Caco-2 (cell line): Measurements from ENCODE around the gene UBE2O. TPM values are rescaled to one million over a fixed set of nuclear protein-coding genes. Genes with fewer than 3 reads are reported as not detected.

ENCODE experiments used
- BruUV-seq: library from RNA; stranded (reverse); fragments of 400-500 nt; replicated peaks from 2 replicates; lab custom pipeline; 2021; lab: Mats Ljungman, UMichigan
- CTCF ChIA-PET: fragments of 300-600 bp; sonication (Branson Sonifier 250); formaldehyde crosslinking; loops from one replicate; lab custom pipeline; 2022; ENCODE audit warnings: antibody characterized with exemption; lab: Charles Lee
- POLR2A ChIA-PET: fragments of 300-600 bp; sonication (Branson Sonifier 250); formaldehyde crosslinking; loops from one replicate; lab custom pipeline; 2022; ENCODE audit warnings: antibody characterized with exemption; lab: Charles Lee
- DNase-seq, 2 experiments: peaks; one replicate each; pipeline versions ENCODE4 v3.0.0 to v3.0.0-alpha.2; 2020 to 2022
- H3K27me3 ChIP-seq: replicated peaks from 2 replicates; pipeline ENCODE4 v1.6.0; 2011; ENCODE audit warnings: low read length; ENCODE audit not compliant: control insufficient read depth, insufficient read depth
- H3K36me3 ChIP-seq: 2 replicates; pipeline ENCODE4 v1.5.1; 2011; ENCODE audit warnings: low read length; ENCODE audit not compliant: control insufficient read depth, insufficient read depth
- H3K4me1 ChIP-seq: fragments of 250-450 bp; sonication (Bioruptor Pico); 2 replicates; pipeline ENCODE4 v1.5.1; 2020; ENCODE audit warnings: mild to moderate bottlenecking
- H3K4me3 ChIP-seq: 2 replicates; pipeline ENCODE4 v1.5.1; 2011; ENCODE audit warnings: low read depth, mild to moderate bottlenecking, control low read depth, low read length
- H3K9me3 ChIP-seq: fragments of 250-450 bp; sonication (Bioruptor Pico); 2 replicates; pipeline ENCODE4 v1.5.1; 2020; ENCODE audit warnings: mild to moderate bottlenecking, moderate library complexity
- H3K27ac Mint-ChIP-seq: one replicate; pipeline ENCODE4 v1.8.0; 2022; ENCODE audit warnings: mixed read lengths; ENCODE audit not compliant: unreplicated experiment
- H3K27me3 Mint-ChIP-seq: one replicate; pipeline ENCODE4 v1.8.0; 2022; ENCODE audit warnings: mixed read lengths; ENCODE audit not compliant: insufficient read depth, unreplicated experiment
- H3K36me3 Mint-ChIP-seq: one replicate; pipeline ENCODE4 v1.8.0; 2022; ENCODE audit warnings: mild to moderate bottlenecking, mixed read lengths; ENCODE audit not compliant: insufficient read depth, unreplicated experiment
- H3K4me1 Mint-ChIP-seq: one replicate; pipeline ENCODE4 v1.8.0; 2022; ENCODE audit warnings: low read depth, mixed read lengths; ENCODE audit not compliant: unreplicated experiment
- H3K4me3 Mint-ChIP-seq: one replicate; pipeline ENCODE4 v1.8.0; 2022; ENCODE audit warnings: mild to moderate bottlenecking, moderate library complexity, mixed read lengths; ENCODE audit not compliant: unreplicated experiment
- H3K9me3 Mint-ChIP-seq: one replicate; pipeline ENCODE4 v1.8.0; 2022; ENCODE audit warnings: mixed read lengths; ENCODE audit not compliant: unreplicated experiment
- CTCF ChIP-seq, 2 experiments: fragments of 200-600 bp in 1 of 2; IDR thresholded peaks; 1 replicate in 1 of 2; 2 replicates in 1 of 2; pipeline versions ENCODE4 v1.5.1 to v1.8.0; 2011 to 2022; ENCODE audit warnings: antibody characterized with exemption in 1 of 2, control low read depth in 1 of 2, inconsistent platforms in 1 of 2, low read depth in 1 of 2, low read length in 1 of 2, mild to moderate bottlenecking in 1 of 2, moderate library complexity in 1 of 2; ENCODE audit not compliant: insufficient read depth in 1 of 2, severe bottlenecking in 1 of 2, unreplicated experiment in 1 of 2
- intact Hi-C: fragments of 100-400 bp; cut with micrococcal nuclease; formaldehyde crosslinking; loops from one replicate; pipeline ENCODE4 v1.10.0; 2022; ENCODE audit not compliant: unreplicated experiment
- total RNA-seq: library from RNA; stranded (reverse); gene quantifications from 2 replicates; pipeline ENCODE4 v1.2.3, GENCODE V29; 2022

The UBE2O gene
- total RNA-seq, 1 experiment from 2014 or later = 37.6 TPM

DNA sequence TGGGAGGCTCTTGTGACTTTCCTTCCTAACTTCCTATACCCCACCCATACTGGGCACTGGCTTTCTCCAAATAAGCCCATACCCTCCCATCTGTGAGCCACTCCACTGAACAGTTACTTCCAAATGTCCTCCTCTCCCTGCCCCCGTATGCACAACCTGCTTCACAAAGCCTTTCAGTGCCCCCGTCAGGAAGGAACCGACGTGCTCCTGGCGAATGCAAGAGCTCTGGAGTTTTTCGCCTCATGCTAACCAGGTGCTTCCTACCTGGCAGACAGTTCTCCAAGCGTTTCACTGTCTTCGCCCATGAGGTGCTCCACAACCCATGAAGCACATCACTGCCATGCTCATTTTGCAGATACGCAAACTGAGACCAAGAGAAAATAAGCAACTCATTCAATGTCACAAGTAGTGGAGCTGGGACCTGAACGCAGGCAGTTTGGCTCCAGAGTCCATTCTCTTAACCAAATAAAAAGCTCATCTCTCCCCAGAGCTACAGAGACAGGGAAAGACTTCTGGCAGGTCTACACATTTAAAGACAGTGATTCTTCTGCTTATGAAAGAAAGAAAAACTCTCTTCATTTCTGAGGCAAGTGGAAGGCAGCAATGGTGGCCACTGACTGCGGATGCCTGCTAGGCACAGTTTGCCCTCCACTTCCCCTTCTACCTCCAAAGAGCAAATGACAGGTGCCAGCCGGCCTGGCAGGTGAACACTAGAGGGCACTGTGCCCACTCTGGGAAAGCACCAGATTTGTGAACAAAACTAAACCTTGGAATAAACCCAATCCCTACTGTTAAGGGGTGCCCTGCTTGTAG is 44.7 kb downstream of the UBE2O start:
- H3K4me1 ChIP-seq = no peaks in the 10 kb centered on the region
- DNase-seq = peak in 1 of 2 experiments; percentile 76
- no peaks in the 10 kb centered on the region for H3K27me3 Mint-ChIP-seq
- ChIA-PET POLR2A (interaction anchor here (0.6 kb wide), 3 partner anchors 9 to 56 kb away, joined by 3 to 6 read pairs (median 5); no protein-coding TSS in a partner anchor), CTCF (interaction anchor here (0.6 to 2.6 kb wide), 7 partner anchors 44 to 773 kb away, joined by 3 to 23 read pairs (median 4); no protein-coding TSS in a partner anchor)
- no peaks in the 10 kb centered on the region for H3K27me3 ChIP-seq
- no peaks in the 10 kb centered on the region; the same call in 1 of the 2 replicates for H3K36me3 ChIP-seq
- H3K9me3 Mint-ChIP-seq = no peaks in the 10 kb centered on the region
- TF ChIP-seq CTCF (IDR thresholded peaks at IDR 0.05; ENCODE audit: insufficient read depth in 1 of 2, low read depth in 1 of 2, low read length in 1 of 2, severe bottlenecking in 1 of 2, unreplicated experiment in 1 of 2) = peak; percentile 71 to 96
- no peaks in the 10 kb centered on the region for H3K36me3 Mint-ChIP-seq
- H3K9me3 ChIP-seq = no peaks in the 10 kb centered on the region
- no peak overlapping the region for H3K4me3 Mint-ChIP-seq
- intact Hi-C loops = loop anchor here (1.0 kb wide), 2 partner anchors 50 to 98 kb away; no protein-coding TSS in a partner anchor
- peaks cover 5% of the 10 kb centered on the region for H3K4me1 Mint-ChIP-seq
- H3K4me3 ChIP-seq = no peak overlapping the region
- no TSS peak for BruUV-seq
- no peak overlapping the region for H3K27ac Mint-ChIP-seq

DNA sequence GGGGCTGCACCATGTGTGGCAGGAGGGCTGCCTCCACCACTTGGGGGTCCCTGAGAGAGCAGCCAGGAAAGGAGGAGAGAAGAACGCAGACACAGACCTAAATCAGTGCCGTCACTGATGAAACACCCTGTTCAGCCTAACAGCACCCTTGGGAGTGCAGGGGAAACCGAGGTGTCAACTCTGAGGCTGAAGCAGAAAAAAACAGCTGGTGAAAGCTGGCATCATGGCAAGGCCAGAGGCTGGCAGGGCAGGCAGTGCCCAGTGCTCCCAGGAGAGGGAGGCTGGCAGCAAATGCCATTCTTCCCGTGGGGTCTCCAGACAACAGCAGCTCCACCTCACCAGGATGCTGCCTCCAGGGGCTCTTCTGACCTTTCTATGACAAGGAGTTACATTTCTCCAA is 45.4 kb downstream of the UBE2O start:
- Histone ChIP-seq H3K4me1 (no peaks in the 10 kb centered on the region), H3K36me3 (no peaks in the 10 kb centered on the region; the same call in 1 of the 2 replicates), H3K9me3 (no peaks in the 10 kb centered on the region), H3K27me3 (no peaks in the 10 kb centered on the region), H3K4me3 (no peak overlapping the region)
- Mint-ChIP-seq H3K9me3 (no peaks in the 10 kb centered on the region), H3K36me3 (peaks cover 3% of the 10 kb centered on the region), H3K27ac (no peak overlapping the region), H3K4me1 (peaks cover 5% of the 10 kb centered on the region), H3K27me3 (no peaks in the 10 kb centered on the region), H3K4me3 (no peak overlapping the region)
- no peak for DNase-seq
- intact Hi-C loops = no loop called here
- CTCF ChIA-PET = interaction anchor here (2.6 kb wide), 1 partner anchor 51 kb away, joined by 23 read pairs; no protein-coding TSS in a partner anchor
- POLR2A ChIA-PET = no interaction called here
- TF ChIP-seq CTCF (IDR thresholded peaks at IDR 0.05; ENCODE audit: insufficient read depth in 1 of 2, low read depth in 1 of 2, low read length in 1 of 2, severe bottlenecking in 1 of 2, unreplicated experiment in 1 of 2) = no peak
- BruUV-seq = no TSS peak

- DNase-seq = no peak
- Mint-ChIP-seq H3K4me1 (peaks cover 5% of the 10 kb centered on the region), H3K27me3 (no peaks in the 10 kb centered on the region), H3K9me3 (no peaks in the 10 kb centered on the region), H3K4me3 (no peak overlapping the region), H3K36me3 (peaks cover 17% of the 10 kb centered on the region), H3K27ac (no peak overlapping the region)
- ChIA-PET CTCF (interaction anchor here (1.0 to 1.8 kb wide), 2 partner anchors 8 to 53 kb away, joined by 3 to 5 read pairs; no protein-coding TSS in a partner anchor), POLR2A (no interaction called here)
- Histone ChIP-seq H3K4me1 (no peaks in the 10 kb centered on the region), H3K36me3 (no peaks in the 10 kb centered on the region; the same call in 1 of the 2 replicates), H3K4me3 (no peak overlapping the region), H3K27me3 (no peaks in the 10 kb centered on the region), H3K9me3 (no peaks in the 10 kb centered on the region)
- BruUV-seq = no TSS peak
- no peak for TF ChIP-seq CTCF (IDR thresholded peaks at IDR 0.05; ENCODE audit: insufficient read depth in 1 of 2, low read depth in 1 of 2, low read length in 1 of 2, severe bottlenecking in 1 of 2, unreplicated experiment in 1 of 2)
- intact Hi-C loops = no loop called here
Observed at GRCh38 chr17:76405967-76406647, 46.8 kb downstream of the UBE2O start.
